NCI-H2196 treated with DMSO at 0.1 percent for 48 hours (cell line): ENCODE results near the gene SLC8B1.
A peak's percentile ranks its signal among the peaks of the same experiment; 100 is the strongest.

Experiments used
- DNase-seq: peaks from one replicate; lab custom pipeline; 2025; ENCODE audit not compliant: unreplicated experiment; lab: John Stamatoyannopoulos, UW

The SLC8B1 gene

DNA sequence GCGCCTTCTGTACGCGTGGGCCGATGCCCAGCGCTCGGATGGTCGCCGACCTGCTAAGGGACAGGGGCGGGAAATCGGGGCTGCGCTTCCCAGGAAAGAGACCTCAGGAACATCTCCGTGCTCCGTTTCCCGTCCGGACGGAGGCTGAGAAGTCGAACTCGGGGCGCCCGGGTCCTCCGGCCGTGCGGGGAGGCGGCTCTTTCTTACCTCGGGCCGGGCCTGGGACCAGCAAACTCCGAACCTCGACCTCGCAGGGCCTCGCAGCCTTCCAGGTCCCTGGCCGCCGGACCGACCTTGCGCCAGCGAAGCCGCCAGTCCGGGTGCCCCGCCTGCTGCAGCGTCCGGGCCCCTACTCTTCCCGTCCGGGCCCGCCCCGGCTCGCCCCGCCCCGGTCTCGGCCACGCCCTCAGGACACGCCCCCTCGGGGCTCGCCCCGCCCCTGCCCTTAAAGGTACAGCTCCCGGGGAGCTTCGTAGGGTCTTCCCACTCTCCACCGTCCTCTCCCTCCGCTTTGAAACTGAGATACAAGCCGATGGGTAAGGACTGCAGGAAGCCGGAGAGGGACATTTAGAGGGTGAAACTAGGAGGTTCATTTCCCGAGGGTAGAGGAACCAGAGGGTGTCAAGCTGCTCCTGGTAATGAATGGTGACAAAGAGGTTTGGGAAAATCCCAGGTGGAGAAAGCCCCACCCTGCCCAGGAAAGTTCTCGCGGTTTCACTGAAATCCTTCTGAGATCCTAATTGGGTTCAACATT is at the start of gene SLC8B1:
SLC8B1 (minus strand) TSS at position 324 of the 754 bp plus-strand sequence. CDS start 2,231 bp downstream, outside the sequence.
- DNase-seq = peak; percentile 66

DNA sequence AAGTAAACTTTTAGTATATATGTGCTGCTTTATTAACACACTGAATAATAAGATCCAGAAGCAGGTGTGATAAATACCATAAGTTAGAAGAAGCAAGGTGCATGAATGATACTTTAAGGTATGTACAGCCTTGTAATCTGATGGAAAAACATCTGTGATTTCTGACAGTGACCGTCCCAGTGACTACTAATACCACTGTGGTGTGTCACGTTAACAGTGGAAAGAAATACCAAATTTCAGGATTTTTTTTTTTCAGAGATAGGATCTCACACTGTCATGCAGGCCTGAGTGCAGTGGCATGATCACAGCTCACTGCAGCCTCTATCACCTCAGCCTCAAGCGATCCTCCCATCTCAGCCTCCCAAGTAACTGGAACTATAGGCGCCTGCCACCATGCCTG is 47.3 kb upstream of the SLC8B1 start:
- no peak for DNase-seq

DNA sequence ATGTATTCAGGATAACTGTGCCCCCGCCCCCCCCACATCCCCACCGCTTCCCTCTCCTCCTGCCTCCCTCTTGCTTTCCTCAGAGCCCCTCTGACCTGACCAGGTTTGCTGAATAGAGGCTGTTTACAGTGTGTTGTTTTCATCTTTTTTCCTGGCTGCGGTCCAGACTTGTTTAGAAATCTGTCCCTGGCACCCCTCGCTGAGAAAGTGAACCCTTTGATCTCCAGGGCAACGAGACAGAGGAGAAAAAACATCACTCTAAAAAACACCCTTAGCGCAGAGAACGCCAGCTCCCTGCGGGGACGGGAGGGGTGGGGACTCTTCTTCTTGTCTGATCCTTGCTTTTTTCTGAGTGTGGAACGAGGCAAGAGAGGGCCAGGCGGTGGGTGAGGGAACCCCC is 46.3 kb upstream of the SLC8B1 start:
- DNase-seq = no peak

DNA sequence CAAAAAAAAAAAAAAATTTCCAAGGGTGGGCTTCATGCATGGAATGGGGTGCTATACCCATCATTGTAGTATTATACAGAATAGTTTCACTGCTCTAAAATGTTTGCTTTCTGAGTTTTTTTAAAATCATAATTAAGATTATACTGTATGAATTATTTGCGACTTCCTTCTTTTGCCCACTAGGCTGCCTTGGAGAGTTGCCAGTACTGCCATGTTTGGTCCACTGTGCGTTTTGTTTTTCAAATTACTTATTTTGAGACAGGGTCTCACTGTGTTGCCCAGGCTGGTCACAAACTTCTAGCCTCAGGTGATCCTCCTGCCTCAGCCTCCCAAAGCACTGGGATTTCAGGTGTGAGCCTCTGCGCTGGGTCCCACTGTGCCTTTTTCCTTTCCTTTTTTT is 43.4 kb upstream of the SLC8B1 start:
- DNase-seq = no peak

DNA sequence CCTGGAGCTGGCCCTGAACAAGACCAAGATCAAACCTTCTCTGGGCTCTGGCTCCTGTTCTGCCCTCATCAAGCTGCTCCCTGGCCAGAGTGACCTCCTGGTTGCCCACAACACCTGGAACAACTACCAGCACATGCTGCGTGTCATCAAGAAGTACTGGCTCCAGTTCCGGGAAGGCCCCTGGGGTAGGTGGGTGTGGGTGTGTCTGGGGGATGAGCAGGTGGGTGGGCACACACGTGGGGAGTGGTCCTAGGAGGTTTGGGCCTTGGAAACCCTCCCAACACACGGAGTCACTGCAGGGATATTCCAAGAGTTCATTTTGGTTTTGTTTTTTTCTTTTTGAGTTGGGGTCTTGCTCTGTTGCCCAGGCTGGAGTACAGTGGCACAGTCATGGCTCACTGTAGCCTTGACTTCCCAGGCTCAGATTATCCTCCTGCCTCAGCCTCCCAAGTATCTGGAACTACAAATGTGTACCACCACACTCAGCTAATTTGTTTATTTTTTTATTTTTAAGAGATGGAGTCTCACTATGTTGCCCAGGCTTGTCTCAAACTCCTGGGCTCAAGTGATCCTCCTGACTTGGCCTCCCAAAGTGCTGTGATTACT is 40.0 kb upstream of the SLC8B1 start:
- no peak for DNase-seq

DNA sequence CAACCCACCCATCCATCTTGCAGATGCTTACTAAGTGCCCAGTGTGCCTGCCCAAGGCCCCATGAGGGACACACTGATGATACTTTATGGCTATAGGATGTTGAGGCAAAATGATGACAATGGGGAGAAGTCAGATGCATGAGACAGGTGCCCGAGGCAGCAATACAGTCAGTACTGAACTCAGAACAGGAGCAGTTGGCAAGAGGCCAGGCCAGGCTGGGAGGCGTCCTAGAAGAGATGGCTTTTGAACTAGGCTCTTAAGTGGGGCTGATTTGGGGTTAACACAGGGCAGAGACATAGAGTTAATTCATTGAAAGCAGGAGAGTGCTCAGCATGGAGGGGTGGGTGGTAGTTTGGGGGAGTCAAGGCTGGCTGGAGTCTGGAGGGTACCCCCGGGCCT is 39.1 kb upstream of the SLC8B1 start:
- no peak for DNase-seq

DNA sequence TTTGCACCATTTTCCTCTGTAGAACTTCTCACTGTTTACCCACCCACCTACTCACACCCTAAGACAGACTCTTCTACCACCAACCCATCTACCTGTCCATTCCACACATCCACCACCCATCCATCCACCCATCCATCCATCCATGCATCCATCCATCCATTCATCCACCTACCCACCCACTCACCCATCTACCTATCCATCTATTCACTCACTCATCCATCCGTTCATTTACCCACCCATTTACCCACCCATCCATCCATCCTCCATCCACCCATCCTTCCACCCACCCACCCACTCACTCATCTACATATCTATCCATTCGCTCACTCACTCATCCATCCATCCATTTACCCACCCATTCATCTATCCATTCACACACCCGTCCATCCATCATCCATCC is 38.5 kb upstream of the SLC8B1 start:
- no peak for DNase-seq

DNA sequence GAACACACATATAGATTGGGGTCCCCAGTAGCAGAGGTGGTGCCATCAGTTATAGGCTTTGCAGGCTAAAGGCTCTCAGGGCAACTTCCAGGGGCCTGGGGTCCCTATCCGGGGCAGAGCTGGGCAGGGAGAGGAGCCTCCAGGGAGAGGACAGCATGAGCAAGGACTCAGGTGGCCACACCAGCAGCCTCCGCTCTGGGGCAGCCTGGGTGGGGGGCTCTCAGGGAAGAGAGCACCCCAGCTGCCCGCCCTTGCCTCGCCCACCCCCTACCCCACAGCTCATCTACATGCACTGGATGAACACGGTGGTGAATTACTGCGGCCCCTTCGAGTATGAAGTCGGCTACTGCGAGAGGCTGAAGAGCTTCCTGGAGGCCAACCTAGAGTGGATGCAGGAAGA is 37.5 kb upstream of the SLC8B1 start:
- no peak for DNase-seq

DNA sequence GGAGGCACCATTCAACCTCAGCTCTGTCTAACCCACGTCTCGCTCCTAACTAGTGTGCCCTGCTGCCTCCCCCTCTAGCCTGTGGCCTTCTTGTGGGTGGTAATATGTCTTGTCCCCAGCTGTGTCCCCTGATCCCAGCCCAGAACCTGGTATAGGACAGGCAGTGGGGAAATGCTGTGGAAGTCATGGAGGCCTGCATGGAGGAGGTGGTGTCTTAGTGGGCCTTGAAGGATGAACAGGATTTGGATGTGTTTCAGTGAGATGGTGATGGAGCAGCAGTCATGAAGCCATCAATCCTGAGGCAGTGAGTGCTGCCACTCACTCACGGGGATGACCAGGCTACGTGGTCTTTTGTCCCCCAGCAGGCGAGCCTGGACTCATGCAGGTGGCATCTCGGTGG is 36.9 kb upstream of the SLC8B1 start:
- no peak for DNase-seq

DNA sequence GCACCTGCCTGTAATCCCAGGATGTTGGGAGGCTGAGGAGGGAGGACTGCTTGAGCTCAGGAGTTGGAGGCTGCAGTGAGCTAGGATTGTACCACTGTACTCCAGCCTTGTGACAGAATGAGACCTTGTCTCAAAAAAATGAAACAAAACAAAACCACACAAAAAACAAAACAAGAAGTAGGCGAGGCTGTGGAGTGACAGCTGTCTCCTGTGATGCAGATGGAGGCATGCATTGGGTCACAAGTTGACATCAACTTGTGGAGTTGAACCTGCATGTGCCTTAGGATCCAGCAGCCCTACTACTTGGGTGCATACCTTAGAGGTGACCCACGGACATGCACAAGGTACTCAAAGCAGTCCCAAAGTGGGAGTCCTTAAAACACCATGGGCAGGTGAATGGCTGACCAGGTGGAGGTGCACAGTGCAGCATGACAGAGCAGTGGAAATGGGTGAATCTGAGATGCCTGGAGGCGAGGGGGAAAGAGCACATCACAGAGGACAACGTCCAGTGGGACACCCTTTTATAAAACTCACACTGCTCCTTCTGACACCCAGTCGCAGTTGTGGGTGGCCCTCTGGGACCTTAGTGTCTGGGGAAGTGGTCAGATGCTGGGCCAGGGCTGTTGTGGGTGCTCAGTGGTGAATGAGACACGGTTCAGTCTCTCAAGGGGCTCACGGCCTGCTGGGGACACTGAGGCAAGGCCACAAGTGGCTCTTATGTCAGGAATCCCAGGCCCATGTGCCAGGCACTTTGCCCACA is 36.2 kb upstream of the SLC8B1 start:
- no peak for DNase-seq

DNA sequence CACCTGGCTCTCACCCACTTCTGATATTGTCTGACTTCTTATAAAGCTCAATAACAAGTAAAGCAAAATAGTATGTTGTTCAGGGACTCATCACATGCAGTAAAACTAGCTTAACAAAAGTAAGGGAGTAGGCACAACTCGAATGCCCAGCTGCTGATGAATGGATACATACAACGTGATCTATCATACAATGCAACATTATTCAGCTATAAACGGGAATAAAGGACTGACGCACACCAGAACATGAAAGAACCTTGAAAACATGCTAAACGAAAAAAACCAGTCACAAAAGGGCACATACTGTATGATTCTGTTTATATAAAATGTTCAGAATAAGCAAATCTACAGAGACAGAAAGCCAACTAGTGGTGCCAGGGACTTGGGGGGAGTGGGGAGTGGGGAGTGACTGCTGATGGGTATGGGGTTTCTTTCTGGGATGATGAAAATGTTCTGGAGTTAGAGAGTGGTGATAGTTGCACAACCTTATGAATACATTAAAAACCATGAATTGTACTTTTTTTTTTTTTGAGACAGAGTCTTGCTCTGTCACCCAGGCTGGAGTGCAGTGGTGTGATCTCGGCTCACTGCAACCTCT is 34.6 kb upstream of the SLC8B1 start:
- no peak for DNase-seq

DNA sequence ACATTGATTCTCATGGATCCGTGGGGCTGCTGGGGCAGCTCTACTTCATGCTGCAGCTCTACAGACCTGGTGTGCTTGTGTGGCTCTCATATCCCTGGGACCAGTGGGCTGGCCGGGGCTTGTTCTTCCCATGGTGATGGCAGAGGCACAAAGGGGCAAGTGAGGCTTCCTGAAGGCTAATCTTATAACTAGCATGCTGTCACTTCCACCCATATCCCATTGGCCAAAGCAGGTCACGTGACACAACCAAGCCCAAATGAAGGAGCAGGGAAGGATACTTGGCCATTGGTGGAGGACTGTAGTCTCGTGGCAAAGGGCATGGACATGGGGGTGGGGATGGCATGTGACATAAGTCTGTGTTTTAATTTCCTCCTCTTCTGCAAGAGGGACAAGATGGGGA is 33.4 kb upstream of the SLC8B1 start:
- DNase-seq = no peak

DNA sequence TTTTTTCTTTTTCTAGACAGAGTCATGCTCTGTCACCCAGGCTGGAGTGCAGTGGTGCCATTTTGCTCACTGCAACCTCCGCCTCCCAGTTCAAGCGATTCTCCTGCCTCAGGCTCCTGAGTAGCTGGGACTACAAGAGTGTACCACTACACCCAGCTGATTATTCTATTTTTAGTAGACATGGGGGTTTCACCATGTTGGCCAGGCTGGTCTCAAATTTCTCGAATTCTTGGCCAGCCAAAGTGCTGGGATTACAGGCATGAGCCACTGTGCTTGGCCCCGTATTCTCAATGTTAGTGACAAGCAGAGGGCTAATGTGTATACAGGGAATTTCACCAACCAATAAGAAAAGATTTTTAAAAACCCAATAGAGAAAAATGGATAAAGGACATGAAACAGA is 31.9 kb upstream of the SLC8B1 start:
- no peak for DNase-seq

DNA sequence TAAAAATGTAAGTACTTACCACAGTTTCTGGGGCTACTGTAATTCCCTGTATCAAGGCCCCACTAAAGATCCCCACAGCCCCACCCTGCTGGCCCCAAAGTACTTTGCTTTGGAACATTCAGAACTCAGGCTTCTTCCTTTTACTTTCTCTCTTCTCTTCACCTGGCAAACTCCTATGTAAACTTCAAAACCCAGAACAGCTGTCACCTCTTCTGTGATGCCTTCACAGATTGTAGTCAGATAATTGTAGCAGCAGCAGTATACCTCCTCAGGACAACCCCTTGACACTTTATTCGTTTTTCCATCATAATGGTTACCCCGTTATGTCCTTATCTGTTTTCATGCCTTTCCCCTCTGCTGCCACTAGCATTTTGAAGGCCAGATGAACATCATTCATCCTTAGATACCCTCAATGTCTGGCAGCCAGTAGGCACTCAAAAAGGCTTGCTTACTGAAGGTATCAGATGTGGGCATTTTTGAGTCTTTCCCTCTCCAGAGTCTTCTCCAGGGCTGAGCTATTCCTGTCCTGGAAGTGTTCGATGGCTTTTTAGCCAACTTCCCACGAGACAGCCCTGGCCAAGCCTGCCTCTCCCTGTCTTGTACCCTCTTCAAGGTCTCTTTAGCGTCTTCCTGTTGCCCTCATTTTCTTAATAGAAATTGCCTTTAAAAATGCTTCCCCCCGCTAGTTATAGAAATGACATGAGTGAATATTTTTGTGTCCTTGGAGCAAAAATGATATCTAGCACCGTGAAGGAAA is 30.9 kb upstream of the SLC8B1 start:
- no peak for DNase-seq

DNA sequence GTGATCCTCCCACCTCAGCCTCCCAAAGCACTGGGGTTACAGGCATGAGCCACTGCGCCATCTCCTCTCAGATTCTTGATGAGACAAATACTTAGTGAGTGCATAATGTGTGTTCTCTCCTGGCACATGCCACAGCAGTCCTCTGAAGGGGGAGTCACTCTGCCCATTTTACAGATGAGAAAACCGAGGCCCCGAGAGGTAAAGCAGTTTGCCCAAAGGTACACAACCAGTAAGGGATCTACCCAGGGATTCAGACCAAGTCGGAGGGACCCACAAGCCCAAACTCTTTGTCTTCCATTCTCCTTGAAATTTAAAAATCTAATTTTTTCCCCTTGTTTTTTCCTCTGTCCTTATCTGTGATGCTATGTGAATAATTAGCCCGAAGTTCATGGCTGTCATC is 29.8 kb upstream of the SLC8B1 start:
- no peak for DNase-seq

DNA sequence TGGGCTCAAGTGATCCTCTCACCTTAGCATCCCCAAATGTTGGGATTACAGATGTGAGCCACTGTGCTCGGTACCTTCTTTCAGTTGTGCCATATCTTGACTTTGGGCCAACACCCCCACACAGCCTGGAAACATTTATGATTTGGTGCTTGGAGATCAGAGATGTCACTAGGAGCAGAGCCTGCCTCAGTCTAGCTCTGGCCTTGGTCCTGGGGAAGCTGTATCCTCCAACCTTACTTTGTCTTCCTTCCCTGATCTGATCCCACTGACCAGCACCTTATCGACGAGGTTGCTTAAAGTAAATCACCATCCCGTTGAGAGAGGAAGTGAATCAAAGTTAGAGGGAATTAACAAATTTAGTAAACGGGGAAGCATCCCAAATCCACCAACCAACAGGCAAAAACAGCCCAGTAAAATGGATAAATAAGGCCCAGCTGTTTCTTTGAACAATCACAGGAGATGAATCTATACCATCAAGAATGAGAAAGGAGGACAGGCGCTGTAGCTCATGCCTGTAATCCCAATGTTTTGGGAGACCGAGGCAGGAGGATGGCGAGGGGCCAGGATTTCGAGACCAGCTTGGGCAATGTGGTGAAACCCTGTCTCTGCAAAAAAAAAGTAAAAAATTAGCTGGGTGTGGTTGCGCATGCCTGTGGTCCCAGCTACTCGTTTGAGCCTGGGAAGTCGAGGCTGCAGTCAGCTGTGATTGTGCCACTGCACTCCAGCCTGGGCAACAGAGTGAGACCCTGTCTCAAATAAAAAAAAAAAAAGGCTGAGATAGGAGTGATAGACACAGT is 26.9 kb upstream of the SLC8B1 start:
- DNase-seq = no peak

DNA sequence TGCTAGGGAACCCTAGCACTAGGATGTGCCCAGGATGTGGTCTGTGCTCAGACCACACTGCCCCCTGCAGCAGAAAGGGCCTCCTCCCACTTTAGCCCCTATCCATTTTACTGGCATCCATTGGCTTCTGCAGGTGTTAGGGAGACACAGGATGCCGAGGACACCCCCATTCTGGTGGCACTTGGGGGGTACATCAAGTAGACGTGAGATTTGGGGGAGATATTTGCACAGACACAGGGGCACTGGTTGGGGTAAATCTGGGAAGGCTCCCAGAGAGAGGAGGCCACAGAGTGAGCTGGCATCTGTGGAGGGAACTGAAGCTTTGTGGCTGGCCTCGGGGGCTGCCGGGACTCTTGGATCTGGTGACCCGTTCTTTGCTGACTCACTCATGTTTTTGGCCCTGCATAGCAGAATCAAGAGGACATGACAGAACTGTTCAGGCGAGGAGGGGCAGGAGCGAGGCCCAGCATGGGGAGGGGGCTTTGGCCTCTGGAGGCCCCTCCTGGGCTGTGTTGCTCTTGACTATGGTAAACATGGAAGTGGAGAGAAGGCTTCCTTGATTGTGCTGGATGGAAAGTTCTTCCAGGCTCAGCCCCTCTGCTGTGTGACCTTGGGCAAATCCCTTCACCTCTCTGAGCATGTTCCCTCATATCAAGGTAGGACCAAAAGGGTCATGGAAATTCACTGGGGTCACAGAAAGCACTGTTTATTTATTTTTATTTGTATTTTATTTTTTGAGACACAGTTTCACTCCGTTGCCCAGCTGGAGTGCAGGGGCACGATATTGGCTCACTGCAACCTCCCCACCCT is 25.2 kb upstream of the SLC8B1 start:
- no peak for DNase-seq

DNA sequence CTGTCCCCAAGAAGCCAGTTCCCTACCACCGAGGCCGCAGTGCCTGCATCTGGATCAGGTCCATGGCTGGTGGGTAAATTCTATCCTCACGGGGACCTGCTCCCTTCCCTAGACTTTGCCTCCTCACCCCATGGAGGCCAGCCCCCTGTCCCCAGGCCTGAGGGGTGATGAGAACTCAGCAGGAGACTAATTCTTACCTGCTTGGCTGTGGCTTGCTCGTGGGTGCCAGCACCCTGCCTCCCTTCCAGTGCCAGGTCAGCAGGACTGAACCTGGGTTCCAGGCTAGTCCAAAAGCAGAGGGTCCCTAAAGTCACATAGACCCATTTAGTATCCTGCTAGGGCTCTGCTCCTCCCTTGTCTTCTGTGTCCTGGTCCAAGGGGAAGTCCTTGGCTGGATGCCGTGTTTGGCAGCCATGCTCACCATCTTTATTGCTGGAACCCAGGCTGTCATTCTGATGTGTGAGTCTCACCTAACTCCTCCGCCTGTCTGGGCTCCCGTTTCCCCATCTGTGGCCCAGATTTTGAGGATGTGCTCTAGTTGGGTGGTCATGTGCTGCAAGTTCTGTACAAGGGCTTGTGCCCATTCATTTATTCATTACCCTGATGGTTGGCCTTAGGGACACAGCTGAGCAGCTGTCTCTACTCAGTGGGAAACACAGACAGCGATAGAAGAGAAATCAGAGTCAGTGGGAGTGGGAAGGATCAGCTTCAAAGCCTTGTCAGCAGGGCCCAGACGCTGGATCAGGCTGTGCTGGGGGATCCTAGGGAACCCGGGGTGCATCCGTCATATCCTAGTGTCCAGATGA is 24.4 kb upstream of the SLC8B1 start:
- DNase-seq = no peak
